ENCODE results near the gene LRFN3. TPM values are rescaled to one million over a fixed set of nuclear protein-coding genes. Genes with fewer than 3 reads are reported as not detected.
"Not testable (repeated sequence)": the region's sequence is repeated elsewhere in the genome, so short reads cannot be mapped to it uniquely, and the experiment has no call there.

Gene LRFN3
- total RNA-seq, 1 donor from 2014 or later, result 2.0 TPM

GRCh38 chr19:35905178-35905727 is 30.9 kb upstream of the LRFN3 start:
- DNase-seq (ENCODE audit: low read depth in 2 of 2), result no peak

GRCh38 chr19:35907377-35907745 is 28.8 kb upstream of the LRFN3 start:
- no peak for DNase-seq (ENCODE audit: low read depth in 2 of 2)

GRCh38 chr19:35908010-35908441 is 28.1 kb upstream of the LRFN3 start, which contains the start of gene TYROBP:
TSS of gene TYROBP (minus strand) at chr19:35908295. CDS start at chr19:35908228, 67 bp downstream.
- no peak for DNase-seq (ENCODE audit: low read depth in 2 of 2)

GRCh38 chr19:35908973-35909683 is 27.0 kb upstream of the LRFN3 start:
- no peak for DNase-seq (ENCODE audit: low read depth in 2 of 2)

- DNase-seq (ENCODE audit: low read depth in 2 of 2), result no peak
These were observed 26.5 kb upstream of the LRFN3 start for GRCh38 chr19:35909684-35910035.

- DNase-seq (ENCODE audit: low read depth in 2 of 2), result not testable (repeated sequence)
These were observed 25.8 kb upstream of the LRFN3 start for GRCh38 chr19:35910355-35910754.

- no peak for DNase-seq (ENCODE audit: low read depth in 2 of 2)
These were observed 25.0 kb upstream of the LRFN3 start for GRCh38 chr19:35911173-35911572.

GRCh38 chr19:35911790-35912189 is 24.4 kb upstream of the LRFN3 start:
- no peak for DNase-seq (ENCODE audit: low read depth in 2 of 2)

GRCh38 chr19:35913589-35913988 is 22.6 kb upstream of the LRFN3 start:
- no peak for DNase-seq (ENCODE audit: low read depth in 2 of 2)

- DNase-seq (ENCODE audit: low read depth in 2 of 2), result no peak
These were observed 20.7 kb upstream of the LRFN3 start for GRCh38 chr19:35915443-35915842.

GRCh38 chr19:35919306-35919705 is 16.9 kb upstream of the LRFN3 start:
- DNase-seq (ENCODE audit: low read depth in 2 of 2), result no peak

- no peak for DNase-seq (ENCODE audit: low read depth in 2 of 2)
These were observed 15.2 kb upstream of the LRFN3 start for GRCh38 chr19:35921012-35921411.

GRCh38 chr19:35925501-35925900 is 10.7 kb upstream of the LRFN3 start:
- no peak for DNase-seq (ENCODE audit: low read depth in 2 of 2)

GRCh38 chr19:35928507-35928906 is 7.7 kb upstream of the LRFN3 start:
- DNase-seq (ENCODE audit: low read depth in 2 of 2), result no peak

- DNase-seq (ENCODE audit: low read depth in 2 of 2), result no peak
These were observed 6.3 kb upstream of the LRFN3 start for GRCh38 chr19:35929876-35930275.

GRCh38 chr19:35931161-35931873 is 4.9 kb upstream of the LRFN3 start:
- peak; percentile 100 for DNase-seq (ENCODE audit: low read depth in 2 of 2)

- no peak for DNase-seq (ENCODE audit: low read depth in 2 of 2)
These were observed 4.3 kb upstream of the LRFN3 start for GRCh38 chr19:35931874-35932202.

- DNase-seq (ENCODE audit: low read depth in 2 of 2), result no peak
These were observed 3.8 kb upstream of the LRFN3 start for GRCh38 chr19:35932291-35932936.

- DNase-seq (ENCODE audit: low read depth in 2 of 2), result no peak
These were observed 629 bp downstream of the LRFN3 start for GRCh38 chr19:35936738-35937268.

GRCh38 chr19:35937345-35938281 is 1.4 kb downstream of the LRFN3 start:
- DNase-seq (ENCODE audit: low read depth in 2 of 2), result no peak
